Stimulated activated CD8-positive, alpha-beta memory T cell treated with anti-CD3 and anti-CD28 coated beads, Interleukin-15, amount 100 ng/mL, for 1 hour (primary cell): Measurements from ENCODE around the gene MYH15.

ENCODE experiments used
- DNase-seq: peaks from one replicate; pipeline ENCODE4 v3.0.0-alpha.2; 2020; ENCODE audit warnings: low read depth

The MYH15 gene

DNA sequence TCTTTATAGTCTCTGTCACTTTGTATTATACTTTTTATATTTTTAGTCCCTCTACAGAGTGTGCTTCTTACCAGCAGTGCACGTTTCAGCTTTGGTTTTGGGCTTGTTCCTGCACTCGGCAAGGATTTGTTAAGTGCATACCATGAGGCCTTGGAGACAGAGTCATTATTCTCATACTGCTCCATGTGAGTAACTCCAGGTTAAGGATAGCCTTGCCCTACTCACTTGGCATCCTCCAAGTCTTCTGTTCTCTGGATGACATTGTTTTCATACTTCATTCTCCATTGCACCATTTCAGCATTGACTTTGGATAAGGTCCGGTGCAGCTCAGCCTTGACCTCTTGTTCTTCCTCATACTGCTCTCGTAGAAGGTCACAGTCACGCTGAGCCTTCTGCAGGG, 96.4 kb downstream of the MYH15 start:
- DNase-seq, result no peak

DNA sequence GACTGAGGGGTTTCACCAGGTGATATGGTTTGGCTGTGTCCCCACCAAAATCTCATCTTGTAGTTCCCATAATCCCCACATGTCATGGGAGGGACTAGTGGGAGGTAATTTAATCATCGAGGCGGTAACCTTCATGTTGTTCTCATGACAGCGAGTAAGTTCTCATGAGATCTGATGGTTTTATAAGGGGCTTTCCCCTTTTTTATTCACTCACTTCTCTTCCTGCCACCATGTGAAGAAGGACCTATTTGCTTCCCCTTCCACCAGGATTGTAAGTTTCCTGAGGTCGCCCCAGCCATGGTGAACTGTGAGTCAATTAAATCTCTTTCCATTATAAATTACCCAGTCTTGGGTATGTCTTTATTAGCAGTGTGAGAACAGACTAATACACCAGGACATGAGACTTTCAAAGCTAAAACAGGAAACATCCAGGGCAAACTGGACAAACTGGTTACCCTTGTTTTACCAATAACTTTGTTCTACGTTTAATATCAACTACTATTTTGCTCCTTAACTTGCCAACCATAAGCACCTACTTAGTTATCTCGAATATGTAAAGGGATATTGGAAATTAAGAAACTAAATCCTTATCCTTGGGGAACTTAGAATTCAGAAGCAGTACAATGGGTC, 98.2 kb downstream of the MYH15 start:
- no peak for DNase-seq

DNA sequence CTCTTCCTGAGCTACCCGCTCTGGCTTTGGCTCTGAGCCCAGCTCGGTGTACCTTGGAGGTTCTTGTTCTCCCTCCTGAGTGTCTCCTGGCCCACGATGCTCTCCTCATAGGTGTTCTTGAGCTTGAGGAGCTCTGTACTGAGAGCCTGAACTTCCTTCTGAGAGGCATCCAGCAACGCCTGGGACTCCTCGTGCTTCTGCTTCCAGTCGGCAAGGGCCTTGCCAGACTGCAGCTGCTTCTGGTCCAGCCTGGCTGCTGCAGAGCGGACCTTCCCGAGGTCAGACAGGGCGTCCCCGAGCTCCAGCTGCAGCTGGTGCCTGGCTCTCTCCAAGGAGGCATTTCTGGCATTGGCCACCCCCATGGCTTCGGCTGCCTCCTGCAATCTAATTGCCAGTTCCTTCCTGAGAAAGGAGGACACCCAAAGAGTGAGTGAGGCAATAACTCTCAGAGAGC, 99.8 kb downstream of the MYH15 start:
- DNase-seq, result no peak

DNA sequence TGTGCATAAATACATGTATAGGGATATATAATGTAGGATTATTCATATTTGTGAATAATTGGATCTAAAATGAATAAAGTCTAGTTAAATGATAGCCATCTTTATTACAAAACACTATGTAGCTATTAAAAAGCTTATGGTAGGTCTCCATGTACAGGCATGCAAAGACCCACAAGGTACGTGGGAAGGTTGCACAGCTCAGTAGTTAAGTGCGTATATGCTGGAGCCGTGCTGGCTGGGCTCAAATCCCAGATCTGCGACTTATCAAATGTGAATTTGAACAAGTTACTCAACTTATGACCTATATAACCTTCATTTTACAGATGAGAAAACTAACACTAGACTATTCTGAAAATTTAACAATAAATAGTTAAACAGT, 100.6 kb downstream of the MYH15 start:
- no peak for DNase-seq

DNA sequence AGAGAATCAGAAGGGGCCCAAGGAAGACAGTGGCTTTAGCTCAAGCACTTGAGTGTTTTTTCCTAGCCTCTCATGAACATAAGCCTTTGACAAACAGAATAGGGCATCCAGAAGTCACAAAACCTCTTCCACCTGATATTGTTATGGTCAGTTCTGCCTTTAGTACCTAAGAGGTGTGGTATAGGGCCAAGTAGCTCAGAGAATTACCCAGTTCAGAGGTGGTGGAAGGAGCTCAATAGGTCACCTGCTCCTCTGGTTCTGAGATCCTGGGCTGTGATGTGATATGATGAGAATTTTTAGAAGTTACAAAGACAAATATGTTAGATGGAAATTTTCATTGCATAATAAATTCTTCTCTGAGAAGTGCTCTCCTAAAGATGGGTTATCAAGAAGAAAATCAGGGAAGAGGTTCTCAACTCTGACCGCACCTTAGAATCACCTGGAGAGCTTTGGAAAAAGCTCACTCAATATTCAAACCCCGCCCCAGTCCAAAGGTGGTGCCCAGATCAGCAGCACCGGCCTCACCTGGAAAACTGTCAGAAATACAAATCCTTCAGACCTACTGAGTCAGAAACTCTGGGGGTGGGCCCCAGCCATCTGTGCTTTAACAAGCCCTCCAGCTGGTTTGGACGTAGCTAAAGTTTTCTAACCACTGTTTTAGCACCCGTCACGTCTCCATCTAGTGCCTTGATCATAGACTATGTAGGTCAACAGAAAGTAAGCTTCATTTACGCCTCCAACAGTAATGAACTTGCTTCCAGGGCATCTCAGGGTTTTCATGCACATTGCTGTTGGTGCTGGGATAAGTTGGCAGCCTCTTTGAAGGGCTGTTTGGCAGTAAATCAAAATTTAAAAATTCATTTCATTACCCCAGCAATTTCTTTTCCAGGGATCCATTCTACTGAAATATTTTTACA, 101.3 kb downstream of the MYH15 start:
- DNase-seq, result no peak

DNA sequence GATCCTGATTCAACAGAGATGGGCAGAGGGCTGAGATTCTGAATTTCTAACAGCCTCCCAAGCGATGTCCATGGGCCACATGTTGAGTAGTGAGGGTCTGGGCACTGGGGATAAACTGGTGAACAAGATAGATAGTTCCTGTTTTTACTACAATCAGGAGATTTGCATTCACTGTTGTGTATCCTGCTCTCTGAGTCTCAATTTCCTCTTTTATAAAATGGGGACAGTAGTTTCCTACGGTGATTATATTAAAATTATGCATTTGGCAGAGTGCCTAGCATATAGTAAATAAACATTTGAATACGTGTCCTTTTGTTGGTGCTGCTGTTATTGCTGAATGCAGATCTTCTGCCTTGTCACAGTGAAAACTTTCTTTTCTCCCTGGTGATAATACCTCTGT, 102.5 kb downstream of the MYH15 start:
- no peak for DNase-seq

DNA sequence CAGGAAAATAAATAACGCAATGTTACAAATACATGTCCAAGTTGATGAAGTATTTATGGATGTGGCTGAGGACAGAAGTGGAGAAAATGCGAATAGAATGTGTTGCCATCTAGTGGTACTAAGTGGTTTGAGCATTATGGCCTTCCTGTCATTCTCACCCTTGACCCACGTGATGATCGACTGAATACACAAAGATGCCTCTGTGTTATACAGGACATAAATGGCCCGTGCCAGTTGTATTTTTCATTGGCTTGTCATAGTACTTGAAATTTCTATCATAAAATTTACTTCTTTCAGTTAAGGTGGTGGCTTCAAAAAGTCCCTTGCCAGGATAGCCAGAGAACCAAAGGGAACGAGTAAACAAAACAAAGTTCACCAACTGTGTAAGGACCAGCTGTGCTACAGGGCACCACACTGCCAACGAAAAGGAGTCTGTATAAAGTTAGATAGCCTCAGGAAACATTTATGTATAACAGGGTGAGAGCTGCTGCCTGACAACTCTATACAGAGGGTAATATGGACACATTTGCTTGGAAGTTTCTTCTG, 103.7 kb downstream of the MYH15 start:
- no peak for DNase-seq

DNA sequence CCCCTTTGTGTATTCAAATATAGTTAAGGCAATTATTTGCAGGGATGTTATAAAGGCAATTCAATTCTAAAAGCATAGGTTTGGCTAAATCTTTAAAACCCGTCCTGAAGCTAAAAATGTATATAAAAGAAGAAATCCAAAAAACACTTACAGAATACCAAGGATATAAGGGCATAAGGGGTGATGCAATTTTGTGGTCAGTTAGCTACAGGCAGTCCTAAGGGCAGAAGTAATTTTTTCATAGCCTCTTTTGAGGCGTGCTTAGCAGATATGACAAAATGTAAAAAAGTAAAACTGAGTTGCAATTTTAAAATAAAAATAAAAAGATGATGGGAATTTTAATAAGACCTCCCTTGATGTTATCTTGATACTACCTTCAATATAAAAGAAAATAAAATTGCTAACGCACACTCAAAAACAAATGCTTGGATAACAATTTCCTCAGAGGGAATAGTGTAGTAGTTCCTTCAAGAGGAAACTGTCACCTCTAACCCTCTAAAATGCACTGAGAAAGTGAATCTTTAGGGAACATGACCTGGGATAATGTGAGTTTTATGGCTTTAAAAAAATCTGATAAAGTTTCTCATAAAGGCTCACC, 104.2 kb downstream of the MYH15 start:
- no peak for DNase-seq

DNA sequence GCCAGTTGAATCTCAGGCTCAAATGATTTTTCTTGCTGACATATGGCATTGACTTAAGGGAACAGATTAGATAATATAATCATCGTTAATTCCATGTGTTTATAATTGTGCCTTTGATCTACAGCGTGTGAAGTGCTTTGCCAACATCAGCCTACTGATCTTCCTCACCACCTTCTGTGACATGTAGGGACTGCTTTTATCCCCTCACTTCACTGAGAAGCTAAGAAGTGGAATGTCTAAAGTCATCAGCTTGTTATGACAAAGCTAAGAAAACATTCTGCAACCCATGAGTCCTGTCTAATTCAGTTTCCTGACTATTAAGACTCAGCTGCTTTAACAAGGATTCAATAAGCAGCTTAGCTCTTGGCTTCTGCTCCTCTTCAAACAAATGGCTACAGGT, 106.0 kb downstream of the MYH15 start:
- DNase-seq, result no peak

DNA sequence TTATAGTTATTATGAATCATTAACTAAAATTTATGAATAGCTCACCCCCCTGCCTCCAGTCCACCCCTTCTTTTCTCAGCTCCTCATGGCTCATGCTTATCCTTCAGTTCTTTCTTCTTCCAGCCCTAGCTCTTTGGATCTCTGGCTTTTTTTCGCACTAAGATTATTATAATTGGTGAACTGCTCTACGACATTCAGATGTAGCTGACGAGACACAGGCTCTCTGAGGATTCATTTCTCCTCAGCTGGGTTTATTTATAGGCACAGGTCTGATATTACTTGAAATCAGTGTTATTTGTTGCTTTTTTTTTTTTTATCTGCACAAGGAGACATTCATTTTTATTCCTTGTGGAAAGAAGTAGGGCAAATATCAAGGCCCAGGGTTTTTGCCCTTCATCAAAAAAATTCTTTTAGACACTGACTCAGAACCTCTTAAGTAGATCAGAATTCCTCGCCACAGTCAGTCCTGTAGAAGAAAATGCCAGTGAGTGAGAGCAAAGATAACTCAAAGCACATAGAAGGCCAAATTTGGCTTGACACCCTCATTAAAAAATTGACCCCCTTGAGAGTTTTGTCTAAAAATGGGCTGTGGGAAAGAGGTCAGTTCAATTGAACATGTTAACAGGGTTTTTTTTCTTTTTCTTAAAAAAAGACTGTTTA, 106.6 kb downstream of the MYH15 start:
- no peak for DNase-seq

DNA sequence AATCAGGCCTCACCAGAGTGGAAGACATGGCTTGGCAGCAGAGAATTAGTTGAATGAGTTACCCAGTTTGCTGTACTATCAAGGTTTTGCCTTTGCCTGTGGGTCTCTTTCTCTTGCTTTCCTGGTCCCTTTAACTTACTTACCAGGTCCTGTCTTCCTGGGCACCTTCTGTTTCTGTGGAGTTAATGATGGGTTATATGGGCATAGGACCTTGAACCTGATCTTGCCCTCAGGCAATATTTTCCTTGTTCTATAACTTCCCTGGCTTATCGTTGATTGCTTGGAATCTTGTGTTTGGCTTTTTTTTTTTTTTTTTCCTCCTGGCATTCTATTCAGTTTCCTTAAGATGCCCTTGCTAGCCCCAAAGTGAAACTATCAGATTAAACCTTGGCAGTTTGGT, 107.2 kb downstream of the MYH15 start:
- DNase-seq, result no peak

DNA sequence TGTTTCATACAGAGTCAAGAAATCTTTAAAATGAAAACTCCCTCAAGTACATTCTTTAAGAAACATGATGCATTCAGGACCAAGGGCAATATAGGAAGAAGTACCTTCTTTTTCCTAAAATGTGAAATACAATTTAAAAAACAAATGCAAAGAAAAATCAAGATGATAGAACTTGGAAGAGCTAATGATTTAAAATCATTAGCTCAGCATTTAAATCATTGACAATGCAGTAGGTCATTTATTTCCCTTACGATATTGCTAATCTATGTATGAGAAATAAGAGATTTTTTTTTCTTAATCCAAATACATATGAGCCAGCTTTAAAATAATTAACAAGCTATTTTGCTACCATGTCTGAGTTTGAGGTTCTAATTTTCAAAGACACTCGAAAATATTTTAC, 108.6 kb downstream of the MYH15 start:
- no peak for DNase-seq

DNA sequence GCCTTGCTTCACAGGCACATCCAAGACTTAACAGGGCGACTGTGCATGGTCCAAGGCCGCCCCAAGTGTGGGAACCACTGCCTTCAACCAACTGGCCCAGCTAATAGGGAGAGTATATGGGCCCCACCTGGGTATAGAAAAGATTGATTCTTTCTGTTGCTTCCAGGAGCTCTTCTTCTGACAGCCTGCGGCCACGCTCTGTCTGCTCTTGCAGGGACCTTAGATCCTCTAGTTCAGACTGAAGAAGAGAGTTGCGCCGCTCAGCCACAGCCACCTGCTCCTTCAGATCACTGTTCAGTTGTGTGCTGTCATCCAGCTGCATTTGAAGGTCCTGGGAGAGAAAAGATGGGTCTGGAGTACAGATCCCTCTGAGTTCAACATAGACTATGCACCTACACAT, 111.9 kb downstream of the MYH15 start:
- DNase-seq, result no peak

DNA sequence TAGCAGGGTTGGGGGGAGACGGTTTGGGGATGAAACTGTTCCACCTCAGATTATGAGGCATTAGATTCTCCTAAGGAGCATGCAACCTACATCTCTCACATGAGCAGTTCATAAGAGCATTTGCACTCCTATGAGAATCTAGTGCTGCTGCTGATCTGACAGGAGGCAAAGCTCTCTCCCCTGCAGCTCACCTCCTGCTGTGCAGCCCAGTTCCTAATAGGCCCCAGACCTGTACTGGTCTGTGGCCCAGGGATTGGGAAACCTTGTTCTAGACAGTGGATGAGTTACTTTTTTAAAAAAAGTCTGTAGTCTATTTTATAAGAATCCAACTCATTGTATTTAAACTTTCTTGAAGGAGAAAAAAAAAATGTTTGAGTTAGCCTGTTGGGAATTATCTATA, 114.1 kb downstream of the MYH15 start:
- DNase-seq, result no peak

DNA sequence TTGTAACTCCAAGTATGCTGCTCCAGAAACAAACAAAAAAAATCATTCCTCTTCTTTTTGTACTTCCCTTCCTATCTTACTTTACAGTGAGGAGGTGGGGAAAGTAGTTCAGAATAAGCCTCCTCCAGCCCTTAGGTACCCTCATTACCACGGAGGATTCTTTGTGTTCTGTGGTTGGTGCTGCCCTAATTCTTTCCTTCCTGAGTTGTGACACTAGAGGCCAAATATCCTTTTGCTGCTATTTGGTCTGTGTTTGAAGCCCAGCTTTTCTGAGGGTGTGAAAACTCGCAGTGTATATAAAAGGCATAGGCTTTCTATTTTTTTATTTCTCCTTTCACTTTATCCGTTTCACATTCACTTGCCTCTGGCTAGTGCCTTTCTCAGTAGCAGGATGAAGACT, 115.8 kb downstream of the MYH15 start:
- no peak for DNase-seq

DNA sequence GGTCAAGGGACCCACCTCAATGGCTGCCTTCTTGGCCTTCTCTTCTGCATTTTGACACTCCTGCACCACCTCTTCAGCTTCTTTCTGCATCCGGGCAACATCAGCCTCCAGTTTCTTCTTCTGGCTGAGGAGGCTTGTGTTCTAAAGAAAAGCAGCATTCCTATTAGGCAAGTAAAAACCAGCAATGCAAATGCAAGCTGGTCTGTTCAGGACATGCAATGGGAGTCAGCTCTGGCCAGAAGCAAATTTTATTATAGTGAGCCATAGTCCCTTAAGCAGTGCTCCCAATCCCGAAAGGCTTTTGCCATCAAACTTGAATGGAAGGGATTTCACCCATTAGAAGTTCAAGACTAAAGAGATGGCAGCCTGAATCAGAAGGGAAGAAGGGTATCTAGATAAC, 116.4 kb downstream of the MYH15 start:
- DNase-seq, result no peak

DNA sequence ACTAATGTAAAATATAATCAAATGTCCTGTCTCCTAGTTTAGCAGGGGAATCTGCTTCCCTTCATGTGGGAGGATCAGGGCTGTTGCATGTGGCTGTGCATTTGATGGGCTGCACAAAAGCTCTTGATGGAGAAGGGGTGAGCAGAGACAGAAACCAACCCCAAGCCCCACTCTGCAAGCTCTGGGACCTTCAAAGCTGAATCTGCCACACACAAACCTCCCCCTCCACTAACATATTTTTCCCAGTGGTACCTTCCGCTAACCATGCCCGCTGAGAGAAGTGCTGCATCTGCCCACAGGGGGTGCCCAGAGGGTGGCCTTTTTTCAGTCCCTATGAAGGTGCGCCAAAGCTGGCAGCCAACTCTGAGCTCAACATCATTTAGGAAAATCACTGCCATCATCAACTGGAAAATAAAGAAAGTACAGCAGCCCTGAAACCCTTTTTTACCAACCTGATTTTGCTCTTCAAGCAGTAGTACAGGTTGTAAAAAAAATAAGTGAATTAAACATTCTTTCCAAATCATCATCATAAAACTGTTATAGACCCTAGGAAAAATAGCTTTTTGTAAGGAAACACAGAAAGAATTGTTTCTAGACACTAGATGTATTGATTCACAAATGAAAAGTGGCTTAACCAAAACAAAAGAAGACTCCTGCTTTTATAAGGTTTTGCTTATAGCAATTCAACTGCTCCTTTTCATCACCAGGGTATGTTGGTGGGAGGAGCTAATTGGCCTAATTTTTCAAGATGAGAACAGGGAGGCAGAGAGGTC, 117.1 kb downstream of the MYH15 start:
- DNase-seq, result no peak

DNA sequence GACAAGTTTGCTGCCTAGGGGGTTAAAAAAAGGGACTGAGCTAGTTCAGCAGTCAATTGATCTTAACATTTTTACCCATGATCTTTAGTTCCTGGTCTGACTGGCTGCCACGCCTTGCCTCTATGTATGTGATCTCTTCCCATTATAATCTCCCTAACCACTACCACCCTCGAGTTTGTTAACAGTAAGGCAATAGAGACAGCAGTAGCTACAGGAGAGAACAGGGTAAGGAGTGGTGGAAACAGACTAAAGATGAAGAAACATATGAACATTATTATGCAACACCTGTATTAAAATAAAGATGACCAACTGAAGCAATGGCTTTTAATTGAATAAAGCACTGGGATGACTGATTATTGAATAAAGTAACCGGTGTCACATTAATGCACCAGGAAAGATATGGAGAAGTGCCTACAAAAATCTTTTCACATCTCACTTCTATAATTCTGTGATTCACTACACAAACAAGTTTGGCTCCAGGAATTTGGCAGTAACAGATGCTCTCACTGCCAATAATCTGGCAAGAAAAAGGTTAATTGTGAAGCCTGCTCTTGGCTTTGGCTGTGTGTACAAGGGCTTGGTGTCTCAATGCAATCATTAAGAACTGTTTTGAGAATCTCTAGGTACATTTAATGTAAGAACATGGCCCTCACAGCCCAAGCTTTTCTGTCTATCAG, 118.3 kb downstream of the MYH15 start:
- no peak for DNase-seq

DNA sequence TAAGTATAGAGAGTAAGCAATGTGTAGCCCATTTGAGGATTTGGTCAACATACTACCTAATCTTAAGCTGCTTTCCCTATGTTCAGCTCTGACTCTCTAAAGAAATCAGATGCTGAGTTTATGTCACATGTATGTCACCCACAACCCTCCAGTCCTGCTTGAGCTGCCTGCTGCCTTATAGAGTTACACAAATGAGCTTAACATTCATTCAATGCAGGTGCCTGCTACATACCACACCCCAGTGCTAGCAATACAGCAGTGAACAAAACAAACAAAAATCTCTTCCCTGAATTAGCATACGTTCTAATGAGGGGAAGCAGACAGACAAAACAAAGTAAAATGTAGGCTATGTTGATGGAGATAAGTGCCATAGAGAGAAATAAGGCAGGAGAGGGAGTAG, 121.0 kb downstream of the MYH15 start:
- no peak for DNase-seq

DNA sequence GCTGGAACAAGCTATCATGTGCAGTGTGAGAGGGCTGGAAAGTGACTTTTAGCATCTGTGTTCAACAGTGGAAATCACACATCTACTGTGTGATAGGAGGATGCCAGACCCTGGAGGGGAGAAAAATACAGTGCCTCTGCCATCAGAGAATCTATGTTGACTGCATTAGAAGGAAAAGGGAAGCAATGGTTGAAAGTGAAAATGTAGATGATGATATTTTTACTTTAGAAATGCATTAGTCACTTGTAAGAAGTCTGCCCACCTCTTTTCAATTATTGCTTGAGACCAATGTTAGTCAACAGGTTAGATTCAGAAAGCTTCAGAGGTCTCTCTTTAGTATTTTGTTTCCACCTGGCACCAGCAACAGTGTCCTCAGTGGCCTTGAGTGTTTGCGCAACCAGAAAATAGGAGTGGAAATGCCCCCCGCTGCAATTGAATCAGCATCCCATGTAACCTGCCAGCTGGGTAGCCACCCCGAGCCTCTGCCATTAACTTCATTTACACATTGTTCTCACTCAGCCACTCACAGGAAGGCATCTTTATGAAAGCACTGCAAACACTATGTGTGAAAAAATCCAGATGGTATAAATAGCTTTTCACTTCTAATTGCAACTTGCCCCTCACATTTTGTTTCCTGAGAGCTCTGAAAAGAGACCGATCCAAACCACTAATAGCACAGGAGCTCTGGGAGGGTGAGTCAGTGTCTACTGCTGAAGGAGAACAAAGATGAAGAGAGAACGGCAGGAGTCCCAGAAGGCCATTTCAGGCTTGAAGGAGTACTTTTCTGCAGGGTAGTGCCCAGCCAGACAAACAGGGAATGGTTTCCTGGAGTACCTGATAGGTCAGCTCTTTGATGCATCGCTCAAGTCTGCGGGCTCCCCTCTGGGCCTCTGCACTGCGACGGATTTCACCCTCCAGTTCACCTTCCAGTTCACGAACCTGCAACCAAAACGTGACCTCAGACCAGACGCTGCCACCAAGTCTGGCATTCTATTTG, 122.0 kb downstream of the MYH15 start:
- DNase-seq, result no peak
